Globus pallidus (tissue), 1 donor: ENCODE results near the gene OVCH2.
A peak's percentile ranks its signal among the peaks of the same experiment; 100 is the strongest.
"Not testable (repeated sequence)": the region's sequence is repeated elsewhere in the genome, so short reads cannot be mapped to it uniquely, and the experiment has no call there.

Experiments
- DNase-seq: peaks from one replicate; pipeline ENCODE4 v3.0.0-alpha.2; 2015; ENCODE audit warnings: low spot score

OVCH2 gene

GRCh38 chr11:7706377-7706776 lies at the start of gene OVCH2:
OVCH2 (minus strand) TSS chr11:7706477; CDS start chr11:7706394, 83 bp downstream.
- no peak for DNase-seq

- no peak for DNase-seq
Measured at GRCh38 chr11:7749456-7749855, 43.2 kb upstream of the OVCH2 start.

GRCh38 chr11:7734767-7735166 lies 28.5 kb upstream of the OVCH2 start:
- DNase-seq: not testable (repeated sequence)

- DNase-seq: no peak
Measured at GRCh38 chr11:7714786-7715185, 8.5 kb upstream of the OVCH2 start.

- no peak for DNase-seq
Measured at GRCh38 chr11:7703740-7704139, 2.5 kb downstream of the OVCH2 start.

- DNase-seq: no peak
Measured at GRCh38 chr11:7696424-7696823, 9.9 kb downstream of the OVCH2 start.

GRCh38 chr11:7694235-7694634 lies 12.0 kb downstream of the OVCH2 start:
- DNase-seq: no peak

GRCh38 chr11:7692426-7692825 lies 13.9 kb downstream of the OVCH2 start:
- DNase-seq: no peak

GRCh38 chr11:7691759-7692350 lies 14.4 kb downstream of the OVCH2 start:
- no peak for DNase-seq

- DNase-seq: no peak
Measured at GRCh38 chr11:7690648-7691047, 15.6 kb downstream of the OVCH2 start.

GRCh38 chr11:7689239-7689638 lies 17.0 kb downstream of the OVCH2 start:
- DNase-seq: no peak

GRCh38 chr11:7688238-7688826 lies 17.9 kb downstream of the OVCH2 start:
- DNase-seq: no peak

- no peak for DNase-seq
Measured at GRCh38 chr11:7687386-7687785, 18.9 kb downstream of the OVCH2 start.

GRCh38 chr11:7686761-7687160 lies 19.5 kb downstream of the OVCH2 start:
- no peak for DNase-seq

- no peak for DNase-seq
Measured at GRCh38 chr11:7683571-7683970, 22.7 kb downstream of the OVCH2 start.

- DNase-seq: no peak
Measured at GRCh38 chr11:7677796-7678201, 28.5 kb downstream of the OVCH2 start.

GRCh38 chr11:7677071-7677470 lies 29.2 kb downstream of the OVCH2 start:
- DNase-seq: no peak

- DNase-seq: no peak
Measured at GRCh38 chr11:7675631-7676030, 30.6 kb downstream of the OVCH2 start.

- no peak for DNase-seq
Measured at GRCh38 chr11:7673724-7674434, 32.4 kb downstream of the OVCH2 start.

- DNase-seq: peak; percentile 83
Measured at GRCh38 chr11:7672960-7673723, 33.1 kb downstream of the OVCH2 start, which contains the start of gene CYB5R2. CYB5R2 (minus strand) TSS chr11:7673500; CDS start chr11:7672825, 675 bp downstream.

- no peak for DNase-seq
Measured at GRCh38 chr11:7672276-7672959, 33.9 kb downstream of the OVCH2 start.
